Stimulated activated naive B cell treated with anti-CD40 and anti-IgM and Interleukin-4, amounts not matched to agents 10 μg/mL and 1 μg/mL and 100 μg/mL, for 72 hours (primary cell): ENCODE measurements around the gene STIP1.
A peak's percentile ranks its signal among the peaks of the same experiment; 100 is the strongest.
"Not testable (repeated sequence)": the region's sequence is repeated elsewhere in the genome, so short reads cannot be mapped to it uniquely, and the experiment has no call there.

Experiments
- ATAC-seq, 2 donors: fragments of 150-1000 bp; cut with Tn5 transposase; replicated peaks; 2 replicates each; pipeline ENCODE4 v1.10.0; 2021; ENCODE audit warnings: moderate library complexity in 1 of 2
- DNase-seq: peaks from one replicate; pipeline ENCODE4 v3.0.0; 2021
- H3K27ac Mint-ChIP-seq: one replicate; pipeline ENCODE4 v1.8.0; 2022; ENCODE audit warnings: mild to moderate bottlenecking, mixed read lengths
- H3K27me3 Mint-ChIP-seq, 2 donors: one replicate each; pipeline ENCODE4 v1.8.0; 2022; ENCODE audit warnings: mixed read lengths in 2 of 2
- H3K36me3 Mint-ChIP-seq, 2 donors: one replicate each; pipeline ENCODE4 v1.8.0; 2022; ENCODE audit warnings: mixed read lengths in 2 of 2, mild to moderate bottlenecking in 1 of 2
- H3K4me1 Mint-ChIP-seq, 2 donors: one replicate each; pipeline ENCODE4 v1.8.0; 2022; ENCODE audit warnings: mixed read lengths in 2 of 2, mild to moderate bottlenecking in 1 of 2
- H3K4me3 Mint-ChIP-seq, 2 donors: one replicate each; pipeline ENCODE4 v1.8.0; 2022; ENCODE audit warnings: mild to moderate bottlenecking in 2 of 2, mixed read lengths in 2 of 2, moderate library complexity in 1 of 2
- H3K9me3 Mint-ChIP-seq, 2 donors: one replicate each; pipeline ENCODE4 v1.8.0; 2022; ENCODE audit warnings: mixed read lengths in 2 of 2, mild to moderate bottlenecking in 1 of 2

STIP1 gene

DNA sequence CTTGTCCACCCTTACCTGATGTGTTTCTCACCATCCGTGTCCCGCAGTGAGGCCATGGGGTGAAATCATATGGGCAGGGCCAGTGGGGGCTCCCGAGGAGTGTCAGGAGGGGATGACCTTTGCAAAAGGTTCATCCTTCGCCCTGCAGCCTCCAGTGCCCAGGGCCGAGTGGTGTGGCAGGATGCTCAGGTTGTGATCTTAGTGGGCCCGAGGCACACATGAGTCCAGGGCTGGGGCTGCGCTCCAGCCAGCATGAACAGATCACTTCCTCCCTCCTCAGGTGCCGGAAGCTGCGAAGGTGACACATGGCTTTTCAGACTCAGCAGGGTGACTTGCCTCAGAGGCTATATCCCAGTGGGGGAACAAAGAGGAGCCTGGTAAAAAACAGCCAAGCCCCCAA, 52.1 kb downstream of the STIP1 start:
- peaks cover 38 to 51% of the 10 kb centered on the region in 2 donors for H3K36me3 Mint-ChIP-seq
- ATAC-seq = no peak
- no peak overlapping the region for H3K4me3 Mint-ChIP-seq
- H3K27me3 Mint-ChIP-seq = no peaks in the 10 kb centered on the region
- peak overlapping the region; percentile 99 for H3K27ac Mint-ChIP-seq
- H3K9me3 Mint-ChIP-seq = no peaks in the 10 kb centered on the region
- DNase-seq = no peak
- H3K4me1 Mint-ChIP-seq = peaks cover 40 to 81% of the 10 kb centered on the region in 2 donors

DNA sequence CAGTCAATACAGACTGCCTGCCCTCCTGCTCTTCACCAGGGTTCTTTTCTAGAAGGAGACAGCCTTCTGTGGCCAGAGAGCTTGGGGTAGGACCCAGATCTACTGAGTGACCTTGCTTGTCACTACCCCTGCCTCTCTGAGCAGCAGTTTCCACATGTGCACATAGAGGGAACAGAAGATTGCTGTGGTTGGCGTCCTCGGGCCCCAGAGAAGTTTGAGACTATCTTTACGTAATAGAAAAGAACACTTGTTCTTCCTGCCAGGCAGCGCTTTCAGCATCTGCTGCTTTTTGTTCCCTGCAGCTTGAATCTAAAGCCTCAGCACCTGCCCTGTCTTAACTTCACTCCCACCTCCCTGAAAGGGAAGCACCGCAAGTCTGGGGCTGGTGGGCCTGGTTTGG, 53.0 kb downstream of the STIP1 start:
- ATAC-seq = no peak
- Mint-ChIP-seq H3K27me3 (no peaks in the 10 kb centered on the region), H3K27ac (peak overlapping the region; percentile 99), H3K4me3 (no peak overlapping the region), H3K4me1 (peaks cover 43 to 81% of the 10 kb centered on the region in 2 donors), H3K36me3 (peaks cover 44 to 60% of the 10 kb centered on the region in 2 donors), H3K9me3 (no peaks in the 10 kb centered on the region)
- DNase-seq = no peak

DNA sequence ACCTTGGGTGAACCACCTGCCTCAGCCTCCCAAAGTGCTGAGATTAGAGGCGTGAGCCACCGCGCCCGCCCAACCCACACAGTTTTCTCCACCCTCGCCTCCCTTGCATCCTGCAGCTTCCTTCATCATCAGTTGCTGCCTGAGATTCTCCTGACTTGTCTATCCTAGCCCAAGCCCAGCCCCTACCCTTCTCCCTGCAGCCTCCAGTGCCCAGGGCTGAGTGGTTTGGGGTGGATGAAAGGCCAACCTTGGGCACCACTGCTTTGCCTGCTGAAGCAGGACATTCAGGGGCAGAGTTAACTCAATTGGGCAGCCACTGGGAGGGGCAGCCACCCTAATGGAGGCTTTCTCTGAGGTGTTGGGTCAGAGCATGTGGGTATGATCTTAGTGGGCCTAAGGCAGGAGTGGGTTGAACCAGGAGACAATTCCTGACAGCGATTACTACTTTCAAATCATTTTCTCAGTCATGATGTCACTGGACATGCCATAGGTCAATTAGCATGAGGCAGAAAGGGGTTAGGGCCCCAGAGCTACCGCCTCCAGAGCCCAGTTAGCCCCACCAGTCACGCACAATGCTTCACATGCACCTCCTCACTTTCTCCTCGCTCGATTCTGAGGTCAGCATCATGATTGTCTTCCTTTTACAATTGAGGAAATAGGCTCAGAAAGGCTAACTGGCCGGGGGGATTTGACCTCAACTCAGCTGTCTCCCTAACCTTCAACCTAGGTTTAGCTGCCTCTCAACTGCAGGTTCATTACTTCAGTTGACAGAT, 53.9 kb downstream of the STIP1 start:
- Mint-ChIP-seq H3K36me3 (peaks cover 44 to 63% of the 10 kb centered on the region in 2 donors), H3K4me3 (peak overlapping the region; percentile 80 to 95), H3K4me1 (peaks cover 43 to 85% of the 10 kb centered on the region in 2 donors), H3K27me3 (no peaks in the 10 kb centered on the region), H3K27ac (peak overlapping the region; percentile 99), H3K9me3 (no peaks in the 10 kb centered on the region)
- peak; percentile 47 to 48 for ATAC-seq
- DNase-seq = peak; percentile 84

- H3K27me3 Mint-ChIP-seq = no peaks in the 10 kb centered on the region
- H3K9me3 Mint-ChIP-seq = no peaks in the 10 kb centered on the region
- H3K4me3 Mint-ChIP-seq = peak within 1 kb of the TSS; percentile 80 to 95
- H3K27ac Mint-ChIP-seq = peak within 1 kb of the TSS; percentile 99
- peaks cover 37 to 57% of the 10 kb centered on the region in 2 donors for H3K36me3 Mint-ChIP-seq
- H3K4me1 Mint-ChIP-seq = peaks cover 37 to 85% of the 10 kb centered on the region in 2 donors
- peak; percentile 52 to 61 for ATAC-seq
- peak; percentile 98 for DNase-seq
Observed at GRCh38 chr11:64240435-64241240, 54.7 kb downstream of the STIP1 start, which contains the start of gene FKBP2. TSS of gene FKBP2 (plus strand) at chr11:64241095. CDS start at chr11:64242388, 1,293 bp downstream.

GRCh38 chr11:64241241-64241490, 55.2 kb downstream of the STIP1 start:
- DNase-seq = peak; percentile 100
- H3K4me3 Mint-ChIP-seq = peak overlapping the region; percentile 80 to 95
- no peaks in the 10 kb centered on the region for H3K27me3 Mint-ChIP-seq
- H3K36me3 Mint-ChIP-seq = peaks cover 37 to 59% of the 10 kb centered on the region in 2 donors
- H3K27ac Mint-ChIP-seq = peak overlapping the region; percentile 99
- peak; percentile 70 to 73 for ATAC-seq
- H3K4me1 Mint-ChIP-seq = peaks cover 37 to 79% of the 10 kb centered on the region in 2 donors
- H3K9me3 Mint-ChIP-seq = no peaks in the 10 kb centered on the region

GRCh38 chr11:64241491-64242374, 55.8 kb downstream of the STIP1 start:
- H3K27me3 Mint-ChIP-seq = no peaks in the 10 kb centered on the region
- H3K36me3 Mint-ChIP-seq = peaks cover 37 to 59% of the 10 kb centered on the region in 2 donors
- DNase-seq (peak; percentile 50), ATAC-seq (peak; percentile 3 to 58)
- H3K4me1 Mint-ChIP-seq = peaks cover 37 to 75% of the 10 kb centered on the region in 2 donors
- H3K9me3 Mint-ChIP-seq = no peaks in the 10 kb centered on the region
- peak overlapping the region; percentile 80 to 95 for H3K4me3 Mint-ChIP-seq
- peak overlapping the region; percentile 99 for H3K27ac Mint-ChIP-seq

- peak overlapping the region; percentile 81 for H3K27ac Mint-ChIP-seq
- H3K9me3 Mint-ChIP-seq = no peaks in the 10 kb centered on the region
- peaks cover 32 to 73% of the 10 kb centered on the region in 2 donors for H3K4me1 Mint-ChIP-seq
- H3K36me3 Mint-ChIP-seq = peaks cover 29 to 43% of the 10 kb centered on the region in 2 donors
- no peak for DNase-seq
- peak overlapping the region; percentile 65 to 80 for H3K4me3 Mint-ChIP-seq
- no peaks in the 10 kb centered on the region for H3K27me3 Mint-ChIP-seq
- no peak for ATAC-seq
Observed at GRCh38 chr11:64243236-64243854, 57.4 kb downstream of the STIP1 start.

DNA sequence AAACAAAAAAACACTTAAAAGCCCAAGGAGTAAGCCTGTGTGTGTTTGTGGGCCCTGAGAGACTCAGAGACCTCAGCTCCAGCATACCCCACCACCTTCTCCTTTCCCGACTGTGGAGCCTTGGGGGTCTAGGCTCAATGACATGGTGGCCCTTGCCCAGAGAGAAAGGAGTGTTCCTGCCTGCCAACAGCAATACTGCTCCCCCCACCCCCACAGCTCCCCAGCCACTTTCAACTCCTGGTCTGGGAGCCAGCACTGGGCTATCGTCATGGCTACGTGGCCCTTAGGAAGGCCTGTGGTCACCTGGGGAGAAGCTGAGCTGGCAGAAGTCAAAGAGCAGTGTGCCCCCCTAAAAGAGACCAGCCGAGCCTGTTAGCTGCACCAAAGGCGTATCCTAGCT, 58.1 kb downstream of the STIP1 start:
- Mint-ChIP-seq H3K36me3 (peaks cover 25 to 35% of the 10 kb centered on the region in 2 donors), H3K9me3 (no peaks in the 10 kb centered on the region), H3K4me1 (peaks cover 27 to 69% of the 10 kb centered on the region in 2 donors), H3K27me3 (no peaks in the 10 kb centered on the region), H3K4me3 (peak overlapping the region; percentile 65 to 80), H3K27ac (peak overlapping the region; percentile 81)
- DNase-seq (no peak), ATAC-seq (no peak)

DNA sequence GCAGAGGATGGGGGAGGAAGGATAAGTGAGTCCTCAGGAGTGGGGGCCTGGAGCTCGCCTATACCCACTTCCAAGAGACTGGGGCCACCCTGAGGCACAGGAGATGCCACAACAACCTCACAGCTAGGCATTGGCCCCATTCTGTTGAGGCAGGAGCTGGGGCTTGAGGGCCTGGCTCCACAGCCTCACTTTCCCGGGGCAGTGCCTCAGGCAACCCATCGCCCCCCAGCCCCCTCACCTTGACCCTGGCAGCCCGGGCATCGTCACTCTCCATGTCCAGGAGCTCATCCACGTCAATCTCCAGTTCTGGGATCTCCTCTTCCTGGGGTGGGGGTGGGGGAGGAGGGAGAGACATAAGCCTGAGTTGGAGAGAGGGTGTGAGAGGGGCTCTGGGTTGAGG, 59.0 kb downstream of the STIP1 start:
- H3K9me3 Mint-ChIP-seq = no peaks in the 10 kb centered on the region

GRCh38 chr11:64245401-64245796, 59.4 kb downstream of the STIP1 start:
- H3K27ac Mint-ChIP-seq = peak overlapping the region; percentile 96
- peaks cover 22 to 62% of the 10 kb centered on the region in 2 donors for H3K4me1 Mint-ChIP-seq
- H3K36me3 Mint-ChIP-seq = peaks cover 16 to 31% of the 10 kb centered on the region in 2 donors
- peak overlapping the region; percentile 94 to 95 for H3K4me3 Mint-ChIP-seq
- no peaks in the 10 kb centered on the region for H3K9me3 Mint-ChIP-seq
- DNase-seq (no peak), ATAC-seq (no peak)
- no peaks in the 10 kb centered on the region for H3K27me3 Mint-ChIP-seq

More for the DNA sequence above, 59.0 kb downstream of the STIP1 start:
- Mint-ChIP-seq H3K4me3 (peak overlapping the region; percentile 94 to 95), H3K27ac (peak overlapping the region; percentile 96), H3K4me1 (peaks cover 22 to 66% of the 10 kb centered on the region in 2 donors), H3K27me3 (no peaks in the 10 kb centered on the region), H3K36me3 (peaks cover 17 to 31% of the 10 kb centered on the region in 2 donors)
- DNase-seq (no peak), ATAC-seq (no peak)

DNA sequence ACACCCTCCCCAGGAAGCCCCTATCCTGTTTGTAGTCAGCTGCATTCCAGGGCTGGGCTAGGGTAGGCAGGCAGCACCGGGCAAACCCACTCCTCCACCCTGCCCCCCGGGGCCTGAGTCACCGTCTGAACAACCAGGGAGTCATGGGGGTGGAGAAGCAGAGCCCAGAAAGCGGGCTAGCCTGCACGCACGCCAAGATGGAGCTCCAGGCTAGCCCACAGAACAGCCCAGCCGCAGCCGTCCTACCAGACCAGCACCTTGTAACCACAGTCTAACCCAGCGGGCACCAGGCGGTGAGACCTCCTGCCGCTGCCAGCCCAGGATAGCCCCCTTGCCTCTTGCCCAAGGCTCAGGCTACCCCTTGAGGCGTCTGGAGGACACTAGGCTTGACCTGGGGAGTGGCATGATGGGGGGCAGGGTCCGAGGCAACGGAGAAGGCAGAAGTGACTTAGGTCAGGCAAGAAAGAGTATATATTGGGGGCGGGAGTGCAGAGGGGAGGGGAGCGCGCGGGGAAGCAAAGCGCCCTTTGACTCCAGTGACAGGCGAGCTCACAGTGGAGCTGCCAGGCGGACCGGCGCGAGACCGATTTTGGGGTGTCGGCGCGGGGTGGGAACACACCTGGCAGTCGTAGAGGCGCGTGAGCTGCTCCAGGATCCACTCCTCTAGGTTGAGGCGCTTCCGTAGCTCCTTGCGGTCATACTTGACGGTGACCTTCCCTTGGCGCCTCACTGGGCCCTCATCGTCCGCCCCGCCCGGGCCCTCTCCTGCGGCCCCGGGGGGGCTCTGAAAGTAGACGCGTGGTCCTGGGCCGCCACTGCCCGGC, 60.0 kb downstream of the STIP1 start:
- ATAC-seq = peak in 1 of 2 donors; percentile 3
- Mint-ChIP-seq H3K27me3 (no peaks in the 10 kb centered on the region), H3K27ac (peak overlapping the region; percentile 96), H3K36me3 (peaks cover 11 to 31% of the 10 kb centered on the region in 2 donors), H3K4me3 (peak overlapping the region; percentile 94 to 95), H3K4me1 (peaks cover 24 to 64% of the 10 kb centered on the region in 2 donors), H3K9me3 (no peaks in the 10 kb centered on the region)
- DNase-seq = peak; percentile 62

DNA sequence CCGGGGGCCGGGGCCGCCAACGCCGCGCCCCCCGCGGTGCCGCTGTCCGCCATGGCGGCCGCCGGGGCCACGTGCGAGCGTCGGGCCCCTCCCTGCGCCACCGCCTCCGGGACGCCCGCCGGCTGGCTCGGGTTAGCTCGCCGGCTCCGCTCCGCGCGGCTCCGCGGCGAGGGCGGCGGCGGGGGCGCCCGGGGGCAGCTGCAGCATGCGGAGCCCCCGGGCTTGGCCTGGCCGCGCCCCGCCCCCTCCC, 60.6 kb downstream of the STIP1 start:
- Mint-ChIP-seq H3K27ac (peak overlapping the region; percentile 90), H3K4me1 (peaks cover 23 to 67% of the 10 kb centered on the region in 2 donors), H3K4me3 (peak overlapping the region; percentile 89 to 94), H3K36me3 (peaks cover 10 to 29% of the 10 kb centered on the region in 2 donors)
- DNase-seq, H3K9me3 Mint-ChIP-seq, H3K27me3 Mint-ChIP-seq: not testable (repeated sequence)
- peak; percentile 8 to 9 for ATAC-seq
